H1 (cell line): Measurements from ENCODE around the gene ZKSCAN1. TPM values are rescaled to one million over a fixed set of nuclear protein-coding genes. Genes with fewer than 3 reads are reported as not detected.

Source experiments
- BACH1 ChIP-seq: IDR thresholded peaks from 2 replicates; pipeline ENCODE4 v1.6.1; 2012; ENCODE audit warnings: low read length, improper control_type of control experiment
- CBX5 ChIP-seq: fragments of 300-800, 300-1000 bp; sonication (generic); IDR thresholded peaks from 2 replicates; pipeline ENCODE4 v1.7.1; 2016; ENCODE audit warnings: antibody characterized with exemption, low read length, low read depth
- CTBP2 ChIP-seq: IDR thresholded peaks from 2 replicates; pipeline ENCODE4 v1.7.0; 2011; ENCODE audit warnings: borderline replicate concordance, mild to moderate bottlenecking, moderate library complexity, mixed read lengths, low read length; ENCODE audit not compliant: insufficient read depth, insufficient read length
- E2F6 ChIP-seq: IDR thresholded peaks from 2 replicates; pipeline ENCODE4 v1.6.1; 2012; ENCODE audit warnings: inconsistent platforms
- HDAC6 ChIP-seq: IDR thresholded peaks from one replicate; pipeline ENCODE4 v1.7.1; 2012; ENCODE audit warnings: low read depth, mild to moderate bottlenecking, inconsistent platforms, low read length, moderate library complexity
- TAF7 ChIP-seq: optimal IDR thresholded peaks from 2 replicates; pipeline ENCODE3; 2011; ENCODE audit warnings: low read depth, mild to moderate bottlenecking, inconsistent platforms, low read length, moderate library complexity, borderline replicate concordance
- TEAD4 ChIP-seq: IDR thresholded peaks from 2 replicates; pipeline ENCODE4 v1.6.1; 2012; ENCODE audit warnings: low read depth, low read length, inconsistent platforms, mixed read lengths
- polyA plus RNA-seq, 7 experiments: library from polyadenylated mRNA; depleted of rRNA in 3 of 7; stranded (reverse) in 5 of 7; unstranded in 2 of 7; fragments of >200 nt in 5 of 7; fragments of 200-250 nt in 2 of 7; gene quantifications; 1 replicate in 5 of 7; 2 replicates in 1 of 7; 4 replicates in 1 of 7; pipeline versions ENCODE4 v1.2.1 to v1.2.3, GENCODE V29; 2011 to 2013; ENCODE audit warnings: missing spikeins in 2 of 7, mixed read lengths in 2 of 7
- total RNA-seq: library from RNA; stranded (reverse); fragmentation: NEBNext Ultra II Directional; extraction: Animal tissue kit (Norgen Biotek cat#: 25700); gene quantifications from 2 replicates; pipeline ENCODE4 v1.2.1, GENCODE V29; 2021

Gene ZKSCAN1
- total and polyA plus RNA-seq, 2 of the 8 experiments (the other 6 are each of a cell fraction or from before 2014, with no cell fraction given): 8.2 to 40.6 TPM

GRCh38 chr7:100077205-100077604 is 61.8 kb downstream of the ZKSCAN1 start (continued):
- no peak for TF ChIP-seq E2F6
- no peak for TF ChIP-seq HDAC6
- TF ChIP-seq TEAD4: no peak
- TF ChIP-seq TAF7: no peak
- TF ChIP-seq BACH1: no peak
- TF ChIP-seq CBX5: no peak
- TF ChIP-seq CTBP2: no peak
